ENCODE data around the gene ANKRD52. TPM values are rescaled to one million over a fixed set of nuclear protein-coding genes. Genes with fewer than 3 reads are reported as not detected.

ANKRD52 gene
- polyA plus RNA-seq, 1 donor (not counting 4 experiments of a cell fraction or from before 2014, with no cell fraction given), result 14.0 TPM

- Histone ChIP-seq H3K4me2 (ENCODE audit: control insufficient read depth, extremely low read depth, insufficient read depth, low read depth, low read length) (peak overlapping the region; percentile 85), H2AFZ (ENCODE audit: control insufficient read depth, low read length) (no peak overlapping the region), H4K20me1 (ENCODE audit: control insufficient read depth, extremely low read depth, insufficient read depth, low read length) (no peaks in the 10 kb centered on the region), H3K27me3 (ENCODE audit: control insufficient read depth, extremely low read depth, insufficient read depth, low read length) (no peaks in the 10 kb centered on the region), H3K9ac (ENCODE audit: control insufficient read depth, extremely low read depth, insufficient read depth, low read length) (no peak overlapping the region), H3K36me3 (ENCODE audit: control insufficient read depth in 2 of 2, extremely low read depth in 1 of 2, insufficient read depth in 2 of 2, low read length in 2 of 2) (peaks cover 1 to 4% of the 10 kb centered on the region in 2 experiments), H3K9me1 (ENCODE audit: control insufficient read depth, extremely low read depth, insufficient read depth, low read length) (no peaks in the 10 kb centered on the region), H3K4me3 (ENCODE audit: control insufficient read depth in 2 of 3, extremely low read depth in 1 of 3, insufficient read depth in 2 of 3, low read depth in 1 of 3, low read length in 3 of 3) (peak overlapping the region in 2 of 3 experiments; percentile 7 to 80), H3K79me2 (ENCODE audit: control insufficient read depth, insufficient read depth, low read length) (peaks cover 27% of the 10 kb centered on the region), H3K27ac (ENCODE audit: control insufficient read depth, insufficient read depth, low read length) (peak overlapping the region; percentile 18), H3K9me3 (ENCODE audit: control insufficient read depth, low read depth, low read length) (no peaks in the 10 kb centered on the region), H3K4me1 (ENCODE audit: control insufficient read depth, extremely low read depth, insufficient read depth, low read length) (peaks cover 13% of the 10 kb centered on the region)
- no peak for DNase-seq (ENCODE audit: low read depth, low spot score)
- TF ChIP-seq, protein P1, sequence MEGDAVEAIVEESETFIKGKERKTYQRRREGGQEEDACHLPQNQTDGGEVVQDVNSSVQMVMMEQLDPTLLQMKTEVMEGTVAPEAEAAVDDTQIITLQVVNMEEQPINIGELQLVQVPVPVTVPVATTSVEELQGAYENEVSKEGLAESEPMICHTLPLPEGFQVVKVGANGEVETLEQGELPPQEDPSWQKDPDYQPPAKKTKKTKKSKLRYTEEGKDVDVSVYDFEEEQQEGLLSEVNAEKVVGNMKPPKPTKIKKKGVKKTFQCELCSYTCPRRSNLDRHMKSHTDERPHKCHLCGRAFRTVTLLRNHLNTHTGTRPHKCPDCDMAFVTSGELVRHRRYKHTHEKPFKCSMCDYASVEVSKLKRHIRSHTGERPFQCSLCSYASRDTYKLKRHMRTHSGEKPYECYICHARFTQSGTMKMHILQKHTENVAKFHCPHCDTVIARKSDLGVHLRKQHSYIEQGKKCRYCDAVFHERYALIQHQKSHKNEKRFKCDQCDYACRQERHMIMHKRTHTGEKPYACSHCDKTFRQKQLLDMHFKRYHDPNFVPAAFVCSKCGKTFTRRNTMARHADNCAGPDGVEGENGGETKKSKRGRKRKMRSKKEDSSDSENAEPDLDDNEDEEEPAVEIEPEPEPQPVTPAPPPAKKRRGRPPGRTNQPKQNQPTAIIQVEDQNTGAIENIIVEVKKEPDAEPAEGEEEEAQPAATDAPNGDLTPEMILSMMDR (optimal IDR thresholded peaks at IDR 0.05 in 1 of 3, IDR thresholded peaks at IDR 0.05 in 1 of 3, conservative IDR thresholded peaks at IDR 0.05 in 1 of 3; ENCODE audit: extremely low read depth in 1 of 3, insufficient read depth in 2 of 3, low read length in 3 of 3), result no peak
- TF ChIP-seq EZH2 (IDR thresholded peaks at IDR 0.05; ENCODE audit: low read length), result no peak
- dilution Hi-C loops (cut with MboI; ENCODE audit: extremely low pct_ligation_motif_present, low sequenced_read_pairs), result no loop called here
- FAIRE-seq, result no peak
These were observed 67.5 kb downstream of the ANKRD52 start for GRCh38 chr12:56190695-56191155.

DNA sequence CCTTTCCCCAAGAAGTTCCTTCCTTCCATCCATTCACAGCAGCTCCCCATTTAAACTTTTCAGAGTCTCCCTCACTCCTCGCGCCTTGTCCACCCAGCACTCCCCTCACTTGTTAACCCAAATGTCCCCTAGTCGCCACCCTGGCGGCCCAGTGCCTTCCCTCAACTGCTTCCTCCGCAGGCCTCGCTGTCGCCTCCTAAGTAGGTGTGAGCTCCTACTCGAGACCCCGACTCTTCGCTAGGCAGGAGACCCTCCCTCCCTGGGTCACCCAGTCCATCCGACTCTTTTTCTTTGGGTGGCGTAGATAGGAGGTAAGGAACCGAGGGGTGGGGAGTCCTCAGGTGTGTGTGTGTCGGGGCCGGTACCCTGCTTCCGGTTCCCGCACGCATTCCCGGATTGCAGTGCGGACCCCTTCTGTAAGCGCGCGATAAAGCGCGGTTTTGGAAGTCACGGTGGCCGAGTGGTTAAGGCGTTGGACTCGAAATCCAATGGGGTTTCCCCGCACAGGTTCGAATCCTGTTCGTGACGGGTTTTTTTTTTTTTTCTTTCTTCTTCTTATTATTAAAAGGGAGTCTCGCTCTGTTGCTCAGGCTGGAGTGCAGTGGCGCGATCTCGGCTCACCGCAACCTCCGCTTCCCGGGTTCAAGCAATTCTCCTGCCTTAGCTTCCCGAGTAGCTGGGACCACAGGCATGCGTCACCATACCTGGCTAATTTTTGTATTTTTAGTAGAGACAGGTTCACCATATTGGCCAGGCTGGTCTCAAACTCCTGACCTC lies 68.1 kb downstream of the ANKRD52 start:
- TF ChIP-seq, protein P1 (optimal IDR thresholded peaks at IDR 0.05 in 1 of 3, IDR thresholded peaks at IDR 0.05 in 1 of 3, conservative IDR thresholded peaks at IDR 0.05 in 1 of 3; ENCODE audit: extremely low read depth in 1 of 3, insufficient read depth in 2 of 3, low read length in 3 of 3), result no peak
- no peak for TF ChIP-seq EZH2 (IDR thresholded peaks at IDR 0.05; ENCODE audit: low read length)
- FAIRE-seq (no peak), DNase-seq (ENCODE audit: low read depth, low spot score) (peak; percentile 71)
- Histone ChIP-seq H4K20me1 (ENCODE audit: control insufficient read depth, extremely low read depth, insufficient read depth, low read length) (no peaks in the 10 kb centered on the region), H3K27ac (ENCODE audit: control insufficient read depth, insufficient read depth, low read length) (peak overlapping the region; percentile 70), H3K4me1 (ENCODE audit: control insufficient read depth, extremely low read depth, insufficient read depth, low read length) (peaks cover 13% of the 10 kb centered on the region), H3K4me3 (ENCODE audit: control insufficient read depth in 2 of 3, extremely low read depth in 1 of 3, insufficient read depth in 2 of 3, low read depth in 1 of 3, low read length in 3 of 3) (peak overlapping the region; percentile 54 to 88 (median 80)), H3K36me3 (ENCODE audit: control insufficient read depth in 2 of 2, extremely low read depth in 1 of 2, insufficient read depth in 2 of 2, low read length in 2 of 2) (peaks cover 1 to 8% of the 10 kb centered on the region in 2 experiments), H3K27me3 (ENCODE audit: control insufficient read depth, extremely low read depth, insufficient read depth, low read length) (no peaks in the 10 kb centered on the region), H3K9me3 (ENCODE audit: control insufficient read depth, low read depth, low read length) (no peaks in the 10 kb centered on the region), H3K4me2 (ENCODE audit: control insufficient read depth, extremely low read depth, insufficient read depth, low read depth, low read length) (peak overlapping the region; percentile 85), H3K79me2 (ENCODE audit: control insufficient read depth, insufficient read depth, low read length) (peaks cover 27% of the 10 kb centered on the region), H3K9me1 (ENCODE audit: control insufficient read depth, extremely low read depth, insufficient read depth, low read length) (no peaks in the 10 kb centered on the region), H2AFZ (ENCODE audit: control insufficient read depth, low read length) (peak overlapping the region; percentile 98), H3K9ac (ENCODE audit: control insufficient read depth, extremely low read depth, insufficient read depth, low read length) (peak overlapping the region; percentile 84)
- dilution Hi-C loops (cut with MboI; ENCODE audit: extremely low pct_ligation_motif_present, low sequenced_read_pairs), result no loop called here
